ENCODE data around the gene HIP1. TPM values are rescaled to one million over a fixed set of nuclear protein-coding genes. Genes with fewer than 3 reads are reported as not detected.
A peak's percentile ranks its signal among the peaks of the same experiment; 100 is the strongest.

Gene HIP1
- total RNA-seq, 1 donor from 2014 or later = 60.2 TPM

DNA sequence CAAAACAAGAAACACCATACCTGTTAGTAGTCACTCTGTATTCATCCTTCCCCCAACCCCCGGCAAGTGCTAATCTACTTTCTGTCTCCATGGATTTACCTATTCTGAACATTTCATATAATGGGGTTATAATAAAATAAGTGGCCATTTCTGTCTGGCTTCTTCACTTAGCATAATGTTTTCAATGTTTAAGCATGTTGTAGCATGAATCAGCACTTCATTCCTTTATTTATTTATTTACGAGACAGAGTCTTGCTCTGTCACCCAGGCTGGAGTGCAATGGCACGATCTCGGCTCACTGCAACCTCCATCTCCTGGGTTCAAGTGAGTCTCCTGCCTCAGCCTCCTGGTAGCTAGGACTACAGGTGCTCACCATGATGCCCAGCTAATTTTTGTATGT is 69.2 kb downstream of the HIP1 start:
- no peak for DNase-seq

DNA sequence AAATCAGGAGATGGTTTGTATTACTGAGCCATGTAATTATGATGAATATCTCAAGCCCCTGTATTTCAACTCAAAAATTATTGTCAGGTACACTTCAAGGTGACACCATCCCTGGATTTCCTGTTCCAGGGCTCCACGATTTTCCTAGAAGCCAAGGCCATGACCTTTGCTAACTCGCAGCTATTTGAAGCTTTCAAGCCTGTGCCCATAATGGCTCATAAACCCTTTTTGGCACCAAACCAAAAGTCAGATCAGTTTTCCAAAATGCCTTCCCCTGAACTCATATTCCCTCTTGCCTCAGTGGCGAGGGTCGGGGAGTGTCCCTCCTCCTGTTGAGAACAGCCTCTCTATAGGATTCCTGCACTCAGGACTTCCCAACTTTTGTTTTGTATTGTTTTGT is 70.8 kb downstream of the HIP1 start:
- peak; percentile 15 for DNase-seq

DNA sequence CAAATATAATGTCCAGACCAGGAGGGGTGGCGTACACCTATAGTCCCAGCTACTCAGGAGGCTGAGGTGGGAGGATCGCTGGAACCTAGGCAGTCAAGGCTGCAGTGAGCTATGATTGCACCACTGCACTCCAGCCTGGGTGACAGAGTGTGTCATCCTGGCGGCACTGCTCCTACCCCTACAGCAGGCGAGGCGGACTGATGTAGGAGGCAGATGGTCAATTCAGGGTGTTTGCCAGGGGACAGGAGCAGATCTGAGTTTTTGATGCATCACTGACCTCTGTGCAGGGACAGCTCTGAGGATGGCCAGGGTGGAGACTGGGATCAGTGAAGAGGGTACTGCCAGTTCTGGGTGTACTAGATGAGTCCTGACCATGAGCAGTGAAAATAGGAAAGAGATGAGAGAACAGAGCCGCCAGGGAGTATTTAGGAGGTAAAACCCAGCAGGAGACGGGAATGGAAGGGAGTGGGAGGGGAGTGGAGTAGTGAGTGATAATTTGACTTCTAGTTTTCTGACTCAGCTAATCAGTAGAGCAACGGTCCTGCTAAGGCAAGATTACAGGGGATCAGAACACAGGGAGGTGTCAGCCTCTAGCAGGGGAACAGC is 75.3 kb downstream of the HIP1 start:
- DNase-seq = no peak

DNA sequence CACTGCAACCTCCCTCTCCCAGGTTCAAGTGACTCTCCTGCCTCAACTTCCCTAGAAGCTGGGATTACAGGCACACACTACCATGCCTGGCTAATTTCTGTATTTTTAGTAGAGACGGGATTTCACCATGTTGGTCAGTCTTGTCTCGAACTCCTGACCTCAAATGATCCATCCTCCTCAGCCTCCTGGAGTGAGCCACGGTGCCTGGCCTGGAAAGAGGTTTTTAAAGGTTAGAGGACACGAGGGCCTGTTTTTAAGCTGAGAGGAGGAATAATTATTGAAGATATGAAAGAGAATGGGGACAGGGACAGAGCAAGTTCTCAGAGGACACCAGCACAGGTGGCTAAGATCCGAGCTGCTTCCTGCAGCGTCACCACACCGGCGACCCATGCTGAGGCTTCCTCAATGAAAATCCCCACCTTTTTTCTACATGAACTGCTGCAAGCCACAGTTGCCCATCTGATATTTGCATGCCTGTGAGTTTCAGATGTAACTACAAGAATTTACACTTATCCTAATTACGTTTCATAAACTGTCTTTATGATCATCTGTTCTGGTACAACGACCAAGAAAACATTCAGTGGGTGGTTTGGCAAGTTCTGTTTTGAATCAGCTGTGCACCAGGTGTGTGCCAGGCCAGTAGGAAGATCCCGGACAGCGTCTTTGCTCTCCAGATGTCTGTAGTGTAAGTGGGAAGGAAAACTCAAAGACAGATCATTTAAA is 76.0 kb downstream of the HIP1 start:
- DNase-seq = no peak

DNA sequence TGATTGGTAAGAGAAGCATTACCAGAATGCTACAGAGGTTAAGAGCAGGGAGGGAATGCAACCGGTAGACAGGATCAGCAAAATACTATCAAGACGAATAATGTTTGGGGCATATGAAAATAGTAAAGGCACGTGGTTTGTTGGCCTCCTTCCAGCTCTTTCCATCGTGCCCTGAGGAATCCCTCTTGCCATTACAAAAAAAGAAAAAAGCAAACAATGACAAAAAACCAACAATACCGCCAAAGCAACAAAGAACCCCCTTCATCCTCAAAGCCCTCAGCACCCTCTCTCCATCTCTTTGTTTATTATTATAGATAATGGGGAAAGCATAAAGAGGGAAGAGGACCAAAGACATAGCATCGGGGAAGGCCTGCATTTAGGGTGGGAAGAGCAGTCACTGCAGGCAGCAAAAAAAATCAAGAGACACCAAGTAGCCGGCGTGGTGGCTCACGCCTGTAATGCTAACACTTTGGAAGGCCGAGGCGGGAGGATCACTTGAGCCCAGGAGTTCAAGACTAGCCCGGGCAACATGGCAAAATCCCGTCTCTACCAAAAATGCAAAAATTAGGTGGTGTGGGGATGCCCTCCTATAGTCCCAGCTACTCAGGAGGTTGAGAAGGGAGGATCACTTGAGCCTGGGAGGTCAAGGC is 78.0 kb downstream of the HIP1 start:
- no peak for DNase-seq

DNA sequence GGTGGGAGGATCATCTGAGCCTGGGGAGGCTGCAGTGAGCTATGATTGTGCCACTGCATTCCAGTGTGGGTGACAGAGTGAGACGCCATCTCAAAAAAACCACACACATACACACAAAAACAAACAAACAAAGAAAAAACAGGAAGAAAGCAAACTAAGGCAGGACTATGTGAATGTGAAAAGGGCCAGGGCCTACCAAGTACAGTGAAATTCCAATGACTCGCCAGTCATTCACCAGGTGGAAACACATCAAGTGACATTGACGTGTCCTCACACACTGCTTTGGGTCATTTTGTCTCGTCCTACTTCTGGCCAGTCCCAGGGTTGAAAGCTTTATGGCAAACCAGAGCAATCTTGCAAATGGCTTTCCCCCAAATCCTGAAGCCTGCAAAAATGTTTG is 79.9 kb downstream of the HIP1 start:
- no peak for DNase-seq

DNA sequence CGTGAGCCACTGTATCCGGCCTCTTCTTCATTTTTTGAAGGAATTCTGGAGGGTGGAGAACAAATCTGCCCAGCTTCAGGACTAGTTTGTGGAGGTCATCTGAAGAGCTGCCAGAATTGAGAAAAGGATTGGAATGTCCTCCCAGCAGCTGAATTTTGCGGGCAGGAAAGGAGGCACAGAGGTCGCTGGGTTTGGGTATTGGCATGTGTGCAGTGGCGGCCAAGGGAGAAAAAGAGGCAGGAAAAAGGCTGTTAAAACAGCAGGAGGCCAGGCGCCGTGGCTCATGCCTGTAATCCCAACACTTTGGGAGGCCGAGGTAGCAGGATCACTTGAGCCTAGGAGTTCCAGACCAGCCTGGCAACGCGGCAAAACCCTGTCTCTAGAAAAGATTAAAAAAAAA is 80.4 kb downstream of the HIP1 start:
- DNase-seq = no peak

DNA sequence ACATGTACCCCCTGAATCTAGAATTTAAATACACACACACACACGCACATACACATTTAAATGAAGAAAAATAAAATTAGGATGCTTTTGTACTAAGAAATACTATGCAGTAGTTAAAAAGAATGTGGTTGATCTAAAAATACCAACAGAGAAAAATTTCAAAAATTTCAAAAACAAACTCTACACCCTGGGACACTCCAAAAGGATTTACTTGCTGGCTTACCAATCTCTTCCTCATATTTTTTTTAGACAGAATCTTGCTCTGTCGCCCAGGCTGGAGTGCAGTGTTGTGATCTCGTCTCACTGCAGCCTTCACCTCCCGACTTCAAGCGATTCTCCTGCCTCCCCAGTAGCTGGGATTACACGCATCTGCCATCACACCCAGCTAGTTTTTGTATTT is 80.9 kb downstream of the HIP1 start:
- DNase-seq = no peak

DNA sequence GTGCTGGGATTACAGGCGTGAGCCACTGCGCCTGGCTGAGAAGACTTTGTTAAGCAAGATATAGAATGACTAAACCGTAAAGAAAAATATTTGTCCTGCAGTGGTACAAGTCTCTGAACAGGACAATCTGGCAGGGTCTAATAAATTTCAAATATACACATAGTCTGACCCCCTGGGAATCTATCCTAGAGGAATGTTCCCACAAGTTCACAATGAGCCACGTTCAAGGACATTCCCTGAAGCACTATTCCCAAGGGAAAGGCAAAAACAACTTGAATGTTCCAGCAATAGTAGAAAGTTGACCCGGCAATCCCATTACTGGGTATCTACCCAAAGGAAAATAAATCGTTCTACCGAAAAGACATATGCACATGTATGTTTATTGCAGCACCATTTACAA is 82.0 kb downstream of the HIP1 start:
- no peak for DNase-seq

DNA sequence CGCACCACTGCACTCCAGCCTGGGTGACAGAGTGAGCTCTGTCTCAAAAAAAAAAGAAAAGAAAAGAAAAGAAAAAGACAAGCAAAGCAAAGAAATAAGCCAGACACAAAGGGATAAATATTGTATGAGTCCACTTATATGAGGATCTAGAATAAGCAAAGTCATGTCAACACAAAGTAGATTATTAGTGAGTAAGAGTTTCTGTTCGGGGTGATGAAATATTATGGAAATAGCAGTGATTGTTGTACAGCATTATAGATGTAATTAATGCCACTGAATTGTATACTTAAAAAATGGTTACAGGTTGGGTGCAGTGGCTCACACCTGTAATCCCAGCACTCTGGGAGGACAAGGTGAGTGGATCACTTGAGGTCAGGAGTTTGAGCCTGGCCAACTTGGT is 83.2 kb downstream of the HIP1 start:
- no peak for DNase-seq

DNA sequence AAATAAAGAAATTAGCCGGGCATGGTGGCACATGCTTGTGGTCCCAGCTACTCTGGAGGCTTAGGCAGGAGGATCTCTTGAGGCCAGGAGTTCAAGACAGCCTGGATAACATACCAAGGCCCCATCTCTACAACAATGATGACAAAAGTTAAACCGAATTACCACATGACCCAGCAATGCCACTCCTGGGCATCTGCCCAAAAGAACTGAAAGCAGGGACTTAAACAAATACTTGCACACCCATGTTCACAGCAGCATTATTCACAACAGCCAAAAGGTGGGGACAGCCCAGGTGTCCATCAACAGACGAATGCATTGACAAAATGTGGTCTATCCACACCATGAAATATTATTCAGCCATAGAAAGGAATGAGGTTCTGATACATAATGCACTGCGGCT is 83.9 kb downstream of the HIP1 start:
- DNase-seq = no peak

DNA sequence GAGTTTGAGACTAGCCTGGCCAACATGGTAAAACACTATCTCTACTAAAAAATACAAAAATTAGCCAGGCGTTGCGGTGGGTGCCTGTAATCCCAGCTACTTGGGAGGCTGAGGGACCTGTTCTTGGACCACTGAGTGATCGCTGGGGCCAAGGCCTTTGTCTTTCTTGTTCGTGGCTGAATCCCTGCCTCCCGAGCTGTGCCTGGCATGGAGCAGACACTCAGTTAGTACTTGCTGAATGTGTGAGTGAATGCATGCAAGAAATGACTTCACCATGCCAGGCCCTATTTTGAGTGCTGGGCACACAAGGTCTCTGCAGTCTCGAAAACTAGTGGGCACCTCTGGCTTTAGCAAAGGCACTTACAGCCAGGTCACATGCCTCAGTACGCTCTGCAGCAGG is 85.1 kb downstream of the HIP1 start:
- no peak for DNase-seq

DNA sequence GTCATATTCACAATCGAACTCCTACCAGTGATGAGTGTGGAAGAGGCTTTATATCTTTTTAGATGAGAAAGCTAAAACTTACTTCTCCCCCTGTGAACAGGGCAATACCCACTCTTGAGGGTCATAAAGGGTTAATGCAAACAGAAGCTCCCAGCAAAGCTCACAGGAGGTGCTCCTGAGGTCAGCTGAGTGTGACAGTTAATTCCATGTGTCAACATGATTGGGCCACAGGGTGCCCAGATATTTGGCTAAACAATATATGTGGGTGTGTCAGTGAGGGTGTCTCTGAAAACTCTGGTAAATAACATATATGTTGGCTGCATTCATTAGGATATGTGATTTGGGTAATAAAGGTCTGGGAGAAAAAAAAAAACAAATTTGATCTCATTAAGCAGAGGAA is 86.0 kb downstream of the HIP1 start:
- DNase-seq = no peak

DNA sequence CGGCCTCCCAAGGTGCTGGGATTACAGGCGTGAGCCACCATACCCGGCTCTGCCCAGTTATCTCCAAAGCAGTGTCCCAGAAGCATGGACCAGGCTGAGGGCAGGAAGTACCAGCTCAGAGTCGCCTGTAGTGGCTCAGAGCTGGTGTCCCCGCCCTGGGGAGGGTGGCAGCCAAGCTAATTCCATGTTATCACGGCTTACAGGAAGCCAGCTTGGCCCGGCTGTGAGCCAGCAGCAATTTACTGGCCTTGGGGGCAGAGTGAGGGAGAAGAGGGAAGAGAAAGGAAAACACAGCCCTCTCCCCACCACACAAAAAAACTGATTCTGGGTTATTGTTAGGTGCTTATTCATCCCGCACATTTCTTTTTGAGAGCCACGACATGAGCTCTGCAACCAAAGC is 88.1 kb downstream of the HIP1 start:
- peak; percentile 75 for DNase-seq

DNA sequence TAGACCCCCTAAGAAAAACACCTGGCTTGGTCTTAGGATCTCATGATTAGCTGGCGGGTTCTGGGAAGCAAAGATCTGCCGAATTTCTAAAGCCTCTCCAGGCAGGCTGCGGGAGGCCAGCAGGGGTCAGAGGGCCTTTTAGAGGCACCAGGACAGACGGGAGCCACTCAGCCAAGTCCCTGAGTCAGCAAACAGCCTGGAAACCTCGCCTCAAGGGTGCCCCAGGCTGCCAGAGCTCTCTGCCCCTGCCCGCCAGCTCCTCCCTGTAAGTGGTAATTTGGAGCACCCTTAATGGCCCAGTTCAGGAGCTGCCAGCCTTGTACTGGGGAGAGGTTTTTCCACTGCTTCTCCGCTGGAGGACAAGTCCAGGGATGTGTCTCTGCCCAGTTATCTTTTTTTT is 88.7 kb downstream of the HIP1 start:
- peak; percentile 60 for DNase-seq

DNA sequence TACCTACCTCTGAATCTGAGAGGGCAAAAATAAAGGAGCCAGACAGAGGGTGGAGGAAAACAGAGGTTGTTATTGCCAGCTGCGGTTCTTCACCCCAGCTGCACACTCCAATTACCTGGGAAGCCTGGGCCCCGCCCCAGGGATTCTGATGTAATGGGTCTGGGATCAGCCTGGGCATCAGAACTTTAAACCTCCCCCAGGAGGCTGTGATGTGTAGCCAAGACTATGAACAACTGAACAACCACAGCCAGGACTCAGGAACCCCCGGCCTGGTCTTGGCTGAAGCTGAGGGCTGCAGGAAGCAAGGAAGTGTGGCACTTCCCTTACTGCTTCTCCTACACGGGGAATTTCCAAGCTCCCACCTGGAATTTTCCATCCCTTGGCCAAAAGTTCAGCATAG is 89.3 kb downstream of the HIP1 start:
- peak; percentile 75 for DNase-seq

DNA sequence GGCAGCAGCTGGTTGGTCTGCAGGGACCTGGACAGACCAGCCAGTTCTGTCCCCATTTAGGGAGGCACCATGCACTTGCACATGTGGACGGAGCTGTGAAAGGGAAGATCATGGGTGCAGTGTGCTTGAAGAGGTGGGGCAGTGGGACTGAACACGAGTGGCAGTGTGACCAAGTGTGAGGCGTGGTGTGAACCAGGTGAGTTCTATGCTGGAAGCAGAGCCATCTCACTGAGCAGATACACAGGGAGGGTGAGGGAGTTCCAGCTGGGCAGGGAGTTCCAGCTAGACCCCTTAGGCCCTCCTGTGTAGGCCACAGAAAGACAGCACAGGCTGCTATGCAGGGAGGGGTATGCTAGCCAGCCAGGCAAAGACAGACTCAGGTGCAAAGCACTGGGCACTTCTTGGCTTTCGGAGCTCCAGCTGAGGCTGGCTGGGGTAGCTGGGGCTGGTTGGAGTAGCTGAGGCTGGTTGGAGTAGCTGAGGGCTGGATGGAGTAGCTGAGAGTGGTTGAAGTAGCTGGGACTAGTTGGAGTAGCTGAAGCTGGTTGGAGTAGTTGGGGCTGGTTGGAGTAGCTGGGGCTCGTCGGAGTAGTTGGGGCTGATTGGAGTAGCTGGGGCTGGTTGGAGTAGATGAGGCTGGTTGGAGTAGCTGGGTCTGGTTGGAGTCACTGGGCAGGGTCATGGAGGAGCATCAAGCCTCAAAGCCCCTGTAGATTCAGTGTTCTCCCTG is 90.9 kb downstream of the HIP1 start:
- no peak for DNase-seq

DNA sequence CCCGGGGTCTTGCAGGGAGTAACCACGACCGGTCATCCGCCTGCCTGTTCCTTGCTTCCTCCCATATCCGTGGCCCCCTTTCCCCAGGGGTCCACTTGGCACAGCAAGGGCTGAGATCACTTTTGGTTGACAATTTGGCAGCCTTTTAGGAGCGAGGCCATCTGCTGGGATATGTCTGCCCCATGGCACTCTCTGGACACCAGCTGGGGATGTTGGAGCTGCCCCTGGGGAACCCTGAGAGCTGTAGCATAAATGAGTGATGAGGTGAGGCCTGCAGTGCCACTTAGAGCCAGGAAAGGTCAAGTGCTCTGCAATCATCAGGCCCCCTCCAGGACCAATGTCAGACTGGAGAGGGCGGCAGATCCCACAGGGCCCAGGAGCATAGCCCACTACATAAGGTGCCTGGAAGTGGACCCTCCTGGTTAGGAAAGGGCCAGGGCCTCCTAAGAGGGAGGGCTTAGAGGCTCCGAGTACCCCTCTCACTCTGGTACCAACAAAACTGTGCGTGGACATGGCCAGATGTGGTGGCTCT is 92.1 kb downstream of the HIP1 start:
- no peak for DNase-seq

DNA sequence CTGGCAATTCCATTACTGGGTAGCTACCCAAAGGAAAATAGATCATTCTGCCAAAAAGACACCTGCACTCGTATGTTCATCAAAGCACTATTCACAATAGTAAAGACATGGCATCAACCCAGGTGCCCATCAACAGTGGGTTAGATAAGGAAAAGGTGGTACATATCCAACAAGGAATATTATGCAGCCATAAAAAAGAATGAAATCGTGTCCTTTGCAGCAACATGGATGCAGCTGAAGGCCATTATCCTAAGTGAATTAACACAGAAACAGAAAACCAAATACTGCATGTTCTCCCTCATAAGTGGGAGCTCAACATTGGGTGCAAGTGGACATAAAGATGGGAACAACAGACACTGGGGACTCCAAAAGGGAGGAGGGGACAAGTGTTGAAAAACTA is 93.2 kb downstream of the HIP1 start:
- no peak for DNase-seq

DNA sequence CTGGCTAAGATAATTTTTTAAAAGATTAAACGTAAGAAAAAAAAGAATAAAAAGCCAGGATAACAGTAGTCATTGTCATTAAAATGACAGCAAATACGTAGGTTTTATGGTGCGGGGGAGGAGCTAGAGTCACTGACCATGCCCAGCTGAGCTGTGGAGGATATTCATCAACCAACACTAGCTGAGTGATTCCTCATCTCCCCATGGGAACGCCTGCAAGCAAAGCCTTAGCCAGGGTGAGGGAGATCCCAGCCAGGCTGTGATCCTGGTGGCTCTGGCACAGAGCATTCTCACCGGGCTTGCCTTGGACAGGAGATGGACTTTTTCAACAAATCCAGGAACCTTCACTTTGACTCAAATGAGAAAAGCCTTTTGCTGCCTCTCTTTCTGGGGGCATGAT is 94.2 kb downstream of the HIP1 start:
- DNase-seq = no peak

DNA sequence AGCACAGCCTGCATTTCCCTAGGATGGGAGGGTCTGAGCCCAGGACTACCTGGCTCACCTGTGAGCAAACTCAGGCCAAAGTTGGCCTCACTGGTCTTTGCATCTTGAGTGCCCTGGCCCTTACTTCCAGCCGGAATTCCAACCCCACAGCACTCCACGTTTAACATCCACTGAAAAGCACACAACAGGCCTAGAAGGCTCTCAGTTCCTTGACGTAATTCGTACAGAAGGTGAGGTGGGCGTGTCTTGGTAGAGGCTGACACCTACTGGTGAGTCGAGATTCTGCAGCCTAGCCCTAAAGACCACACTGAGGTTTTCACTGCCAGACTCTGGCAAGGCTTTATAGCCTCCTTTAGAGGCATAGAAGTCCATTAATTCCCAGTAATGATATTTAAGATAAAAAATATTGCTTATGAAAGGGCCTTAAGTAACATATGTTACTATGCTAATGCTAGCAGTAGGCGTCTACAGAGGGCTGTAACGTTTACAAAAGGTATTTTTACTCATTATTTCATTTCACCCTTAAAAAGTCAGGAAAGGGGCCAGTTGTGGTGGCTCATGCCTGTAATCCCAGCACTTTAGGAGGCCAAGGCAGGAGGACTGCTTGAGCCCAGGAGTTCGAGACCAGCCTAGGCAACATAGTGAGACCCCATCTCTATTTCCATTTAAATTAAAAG is 95.8 kb downstream of the HIP1 start:
- DNase-seq = peak; percentile 90

DNA sequence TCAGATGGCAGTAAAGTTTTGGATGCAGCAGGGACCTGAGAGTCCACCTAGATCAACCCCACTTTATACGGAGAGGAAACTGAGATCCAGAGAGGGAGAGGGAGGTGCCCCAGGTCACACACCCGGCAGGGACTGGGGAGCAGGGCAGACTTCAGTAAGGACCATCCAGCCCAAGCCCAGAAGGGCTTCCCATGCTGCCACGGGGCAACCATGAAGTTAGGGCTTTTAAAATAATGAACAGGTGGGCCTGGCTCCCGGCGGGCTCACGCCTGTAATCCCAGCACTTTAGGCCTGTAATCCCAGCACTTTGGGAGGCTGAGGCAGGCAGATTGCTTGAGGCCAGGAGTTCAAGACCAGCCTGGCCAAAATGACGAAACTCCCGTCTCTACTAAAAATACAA is 98.5 kb downstream of the HIP1 start:
- no peak for DNase-seq

DNA sequence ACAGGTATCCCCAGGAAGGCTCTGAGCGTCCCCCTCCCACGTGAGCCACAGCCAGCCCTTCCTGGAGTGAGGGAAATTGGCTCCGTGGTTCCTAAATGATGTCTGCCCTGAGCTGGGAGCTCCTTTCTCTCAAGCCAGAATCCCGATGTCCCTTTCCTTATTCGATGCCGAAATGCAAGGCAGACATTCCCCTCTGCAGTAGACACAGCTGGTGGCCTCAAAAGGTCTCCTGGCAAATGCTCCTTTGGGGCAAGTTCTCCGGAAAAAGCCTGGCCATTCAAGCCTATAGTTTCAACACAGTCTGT is 98.9 kb downstream of the HIP1 start:
- DNase-seq = peak; percentile 27
